Measurements from ENCODE around the gene DGKH. TPM values are rescaled to one million over a fixed set of nuclear protein-coding genes. Genes with fewer than 3 reads are reported as not detected.

The DGKH gene
- total and polyA plus RNA-seq, 9 of the 15 experiments (the other 6 are each of a cell fraction or from before 2014, with no cell fraction given): 0.38 to 4.4 (median 3.1) TPM

DNA sequence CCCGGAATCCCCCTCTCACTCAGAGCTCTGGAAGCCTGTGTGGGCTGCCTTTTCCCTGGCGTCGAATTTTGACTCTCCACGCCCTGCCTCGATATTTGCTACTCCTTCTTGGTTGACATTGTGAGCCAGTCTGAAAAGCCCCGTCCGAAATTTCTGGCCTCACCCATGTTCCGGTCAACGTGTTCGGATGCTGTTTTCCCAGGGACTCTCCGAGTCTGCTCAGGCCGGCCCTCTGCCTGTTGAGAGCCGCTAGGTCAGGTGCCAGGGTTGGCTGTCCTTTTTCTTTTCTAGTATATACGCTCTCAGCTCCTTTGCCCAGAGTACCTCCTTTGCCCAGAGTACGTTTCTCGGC, 6.8 kb upstream of the DGKH start (continued):
- TF ChIP-seq E2F6 (IDR thresholded peaks at IDR 0.05; ENCODE audit: borderline replicate concordance in 1 of 2, extremely low read depth in 1 of 2, insufficient read depth in 1 of 2, insufficient read length in 1 of 2, low read depth in 1 of 2, low read length in 1 of 2, poor library complexity in 1 of 2, severe bottlenecking in 1 of 2) (peak in 1 of 2 experiments; percentile 51), POLR2A (conservative IDR thresholded peaks at IDR 0.05) (no peak), SMC3 (conservative IDR thresholded peaks at IDR 0.05; ENCODE audit: insufficient read depth, low read depth, low read length) (0 out of 2 replicates have a peak, but pooled peaks have one; percentile 21), RERE (CRISPR knock-in tag; IDR thresholded peaks at IDR 0.05; ENCODE audit: borderline replicate concordance) (no peak), RAD21 (CRISPR knock-in tag; conservative IDR thresholded peaks at IDR 0.05 in 1 of 2, IDR thresholded peaks at IDR 0.05 in 1 of 2) (peak; percentile 18 to 32; a peak in 2 of 4 replicates)

Data from K562 (cell line).